ENCODE data around the gene SLC17A9. TPM values are rescaled to one million over a fixed set of nuclear protein-coding genes. Genes with fewer than 3 reads are reported as not detected.
"Not testable (repeated sequence)": the region's sequence is repeated elsewhere in the genome, so short reads cannot be mapped to it uniquely, and the experiment has no call there.

Gene SLC17A9
- total RNA-seq, 4 donors from 2014 or later = 0.10 to 2.1 (median 0.66) TPM

GRCh38 chr20:62921119-62921687, 31.3 kb upstream of the SLC17A9 start:
- peaks cover 87% of the 10 kb centered on the region for H3K4me1 ChIP-seq
- WGBS = 36% methylated on average over 8 of the region's 8 CpGs
- H3K36me3 ChIP-seq = no peaks in the 10 kb centered on the region
- no peak overlapping the region for H3K27ac ChIP-seq
- TF ChIP-seq CTCF (IDR thresholded peaks at IDR 0.05) (peak; percentile 65 to 68), POLR2A (IDR thresholded peaks at IDR 0.05) (no peak), EP300 (IDR thresholded peaks at IDR 0.05) (no peak)
- H3K9me3 ChIP-seq = no peaks in the 10 kb centered on the region
- H3K27me3 ChIP-seq = no peaks in the 10 kb centered on the region
- H3K4me3 ChIP-seq = no peak overlapping the region
- DNase-seq (ENCODE audit: low spot score in 2 of 2) = peak in 1 of 2 donors; percentile 80

GRCh38 chr20:62922451-62922921, 30.0 kb upstream of the SLC17A9 start:
- peak overlapping the region; percentile 98 for H3K27ac ChIP-seq
- no peaks in the 10 kb centered on the region for H3K36me3 ChIP-seq
- H3K4me1 ChIP-seq = peaks cover 87% of the 10 kb centered on the region
- peak in 1 of 2 donors; percentile 50 for DNase-seq (ENCODE audit: low spot score in 2 of 2)
- TF ChIP-seq EP300 (IDR thresholded peaks at IDR 0.05) (no peak), CTCF (IDR thresholded peaks at IDR 0.05) (no peak), POLR2A (IDR thresholded peaks at IDR 0.05) (no peak), POLR2AphosphoS5 (IDR thresholded peaks at IDR 0.05) (no peak)
- no peaks in the 10 kb centered on the region for H3K27me3 ChIP-seq
- 69% methylated on average over 14 of the region's 14 CpGs for WGBS
- no peak overlapping the region for H3K4me3 ChIP-seq
- no peaks in the 10 kb centered on the region for H3K9me3 ChIP-seq

- peak overlapping the region; percentile 98 for H3K27ac ChIP-seq
- not testable (repeated sequence) for H3K9me3 ChIP-seq, H3K36me3 ChIP-seq, H3K27me3 ChIP-seq
- H3K4me3 ChIP-seq = peak overlapping the region; percentile 82
- H3K4me1 ChIP-seq = peaks cover 87% of the 10 kb centered on the region
- peak; percentile 78 to 80 for DNase-seq (ENCODE audit: low spot score in 2 of 2)
- 37% methylated on average over 17 of the region's 17 CpGs for WGBS
Observed at GRCh38 chr20:62923059-62923668, 29.3 kb upstream of the SLC17A9 start.

GRCh38 chr20:62923669-62924441, 28.7 kb upstream of the SLC17A9 start:
- peaks cover 87% of the 10 kb centered on the region for H3K4me1 ChIP-seq
- TF ChIP-seq CTCF (IDR thresholded peaks at IDR 0.05) (no peak), POLR2AphosphoS5 (IDR thresholded peaks at IDR 0.05) (no peak), EP300 (IDR thresholded peaks at IDR 0.05) (no peak), POLR2A (IDR thresholded peaks at IDR 0.05) (no peak)
- DNase-seq (ENCODE audit: low spot score in 2 of 2) = no peak
- peak overlapping the region; percentile 82 for H3K4me3 ChIP-seq
- no peaks in the 10 kb centered on the region for H3K9me3 ChIP-seq
- no peaks in the 10 kb centered on the region for H3K36me3 ChIP-seq
- 29% methylated on average over 7 of the region's 7 CpGs for WGBS
- H3K27me3 ChIP-seq = no peaks in the 10 kb centered on the region
- peak overlapping the region; percentile 98 for H3K27ac ChIP-seq

- H3K4me3 ChIP-seq = peak overlapping the region; percentile 82
- TF ChIP-seq POLR2A (IDR thresholded peaks at IDR 0.05) = no peak
- no peak for TF ChIP-seq POLR2AphosphoS5 (IDR thresholded peaks at IDR 0.05)
- TF ChIP-seq EP300 (IDR thresholded peaks at IDR 0.05) = no peak
- no peak for TF ChIP-seq CTCF (IDR thresholded peaks at IDR 0.05)
Observed at GRCh38 chr20:62924442-62925075, 27.9 kb upstream of the SLC17A9 start.

More at GRCh38 chr20:62924442-62925075, 27.9 kb upstream of the SLC17A9 start:
- no peaks in the 10 kb centered on the region for H3K9me3 ChIP-seq
- H3K27me3 ChIP-seq = no peaks in the 10 kb centered on the region
- H3K36me3 ChIP-seq = no peaks in the 10 kb centered on the region
- peak overlapping the region; percentile 98 for H3K27ac ChIP-seq
- DNase-seq (ENCODE audit: low spot score in 2 of 2) = peak in 1 of 2 donors; percentile 79
- WGBS = 14% methylated on average over 12 of the region's 12 CpGs
- peaks cover 86% of the 10 kb centered on the region for H3K4me1 ChIP-seq
